ENCODE results near the gene GCK.

The GCK gene

GRCh38 chr7:44145479-44145968 is 43.7 kb downstream of the GCK start:
- peak; percentile 4; the same call in 2 of the 3 replicates for ATAC-seq
- TF ChIP-seq TOX (CRISPR knock-in tag; IDR thresholded peaks at IDR 0.05; ENCODE audit: borderline replicate concordance) (no peak), PATZ1 (CRISPR knock-in tag; IDR thresholded peaks at IDR 0.05; ENCODE audit: borderline replicate concordance) (peak; percentile 32; the same call in 1 of the 2 replicates)

- no peak for ATAC-seq
- TF ChIP-seq CSDC2 (CRISPR knock-in tag; IDR thresholded peaks at IDR 0.05), result no peak
- TF ChIP-seq OSR1 (CRISPR knock-in tag; IDR thresholded peaks at IDR 0.05), result no peak
- TF ChIP-seq ARNTL (CRISPR knock-in tag; IDR thresholded peaks at IDR 0.05; ENCODE audit: borderline replicate concordance, low read depth), result no peak
- TF ChIP-seq ZFP30 (CRISPR knock-in tag; IDR thresholded peaks at IDR 0.05), result no peak
- TF ChIP-seq ZNF8 (CRISPR knock-in tag; IDR thresholded peaks at IDR 0.05), result no peak
- no peak for TF ChIP-seq BACH2 (CRISPR knock-in tag; IDR thresholded peaks at IDR 0.05; ENCODE audit: borderline replicate concordance)
- no peak for TF ChIP-seq ISL1 (CRISPR knock-in tag; IDR thresholded peaks at IDR 0.05)
- no peak for TF ChIP-seq ESRRG (CRISPR knock-in tag; IDR thresholded peaks at IDR 0.05)
These were observed 44.2 kb downstream of the GCK start for GRCh38 chr7:44144968-44145478.

- no peak for ATAC-seq
- no peak for TF ChIP-seq GLIS3 (CRISPR knock-in tag; IDR thresholded peaks at IDR 0.05)
- no peak for TF ChIP-seq POU6F1 (CRISPR knock-in tag; IDR thresholded peaks at IDR 0.05; ENCODE audit: borderline replicate concordance, low read depth)
- TF ChIP-seq ZNF565 (CRISPR knock-in tag; conservative IDR thresholded peaks at IDR 0.05; ENCODE audit: low read depth), result no peak
- TF ChIP-seq ZFP3 (CRISPR knock-in tag; IDR thresholded peaks at IDR 0.05), result no peak
- TF ChIP-seq BACH2 (CRISPR knock-in tag; IDR thresholded peaks at IDR 0.05; ENCODE audit: borderline replicate concordance), result no peak
- no peak for TF ChIP-seq ISL1 (CRISPR knock-in tag; IDR thresholded peaks at IDR 0.05)
- TF ChIP-seq CREB5 (CRISPR knock-in tag; IDR thresholded peaks at IDR 0.05; ENCODE audit: low read depth), result no peak
- TF ChIP-seq OSR1 (CRISPR knock-in tag; IDR thresholded peaks at IDR 0.05), result no peak
- TF ChIP-seq PPARA (CRISPR knock-in tag; IDR thresholded peaks at IDR 0.05; ENCODE audit: borderline replicate concordance), result no peak
- TF ChIP-seq ARNTL (CRISPR knock-in tag; IDR thresholded peaks at IDR 0.05; ENCODE audit: borderline replicate concordance, low read depth), result no peak
- no peak for TF ChIP-seq CSRNP3 (CRISPR knock-in tag; IDR thresholded peaks at IDR 0.05)
- no peak for TF ChIP-seq TSHZ2 (CRISPR knock-in tag; IDR thresholded peaks at IDR 0.05)
These were observed 44.7 kb downstream of the GCK start for GRCh38 chr7:44144426-44144967.
